Germinal center (tissue), 1 donor: ENCODE results near the gene FOXI1.
"Not testable (repeated sequence)": the region's sequence is repeated elsewhere in the genome, so short reads cannot be mapped to it uniquely, and the experiment has no call there.

Experiments used
- DNase-seq: peaks from one replicate; pipeline ENCODE4 v3.0.0; 2012; ENCODE audit warnings: mixed read lengths, low spot score

The FOXI1 gene

DNA sequence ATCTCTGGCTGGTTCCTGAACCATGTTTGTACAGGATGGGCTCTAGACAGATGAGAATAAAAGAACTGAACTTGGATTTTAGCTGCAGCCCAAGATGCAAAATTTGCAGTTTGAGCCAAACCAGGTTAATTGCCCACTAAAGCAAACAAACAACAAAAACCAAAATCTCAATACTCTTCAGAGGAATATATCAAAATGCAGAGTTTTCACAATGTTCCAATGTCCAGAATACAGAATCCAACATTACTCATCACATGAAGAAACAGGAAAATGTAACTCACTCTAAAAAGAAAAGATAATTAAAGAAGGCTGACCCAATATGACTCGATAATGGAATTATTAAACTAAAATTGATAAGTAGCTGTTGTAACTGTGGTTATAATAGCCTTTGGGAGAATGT lies 20.4 kb downstream of the FOXI1 start:
- no peak for DNase-seq

GRCh38 chr5:170126626-170127025 lies 20.9 kb downstream of the FOXI1 start:
- DNase-seq = no peak

DNA sequence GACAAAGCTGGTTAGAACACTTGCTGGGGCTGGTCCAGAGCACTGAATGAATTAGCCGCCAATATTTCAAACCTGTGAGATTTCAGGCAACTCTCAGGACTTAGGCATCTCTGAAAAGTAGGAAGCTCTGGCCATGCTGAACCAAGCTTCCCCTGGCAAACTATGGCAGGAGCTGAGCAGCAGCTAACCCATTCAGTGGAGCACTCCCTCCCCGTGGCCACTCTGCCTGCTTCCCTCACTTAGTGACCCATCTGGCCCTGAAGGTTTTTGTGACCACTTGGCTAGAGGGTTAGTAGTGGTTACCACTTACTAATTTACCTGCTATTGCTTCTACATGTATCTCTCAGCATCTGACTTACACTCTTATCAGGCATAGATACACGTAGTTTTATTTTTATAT lies 25.5 kb downstream of the FOXI1 start:
- no peak for DNase-seq

DNA sequence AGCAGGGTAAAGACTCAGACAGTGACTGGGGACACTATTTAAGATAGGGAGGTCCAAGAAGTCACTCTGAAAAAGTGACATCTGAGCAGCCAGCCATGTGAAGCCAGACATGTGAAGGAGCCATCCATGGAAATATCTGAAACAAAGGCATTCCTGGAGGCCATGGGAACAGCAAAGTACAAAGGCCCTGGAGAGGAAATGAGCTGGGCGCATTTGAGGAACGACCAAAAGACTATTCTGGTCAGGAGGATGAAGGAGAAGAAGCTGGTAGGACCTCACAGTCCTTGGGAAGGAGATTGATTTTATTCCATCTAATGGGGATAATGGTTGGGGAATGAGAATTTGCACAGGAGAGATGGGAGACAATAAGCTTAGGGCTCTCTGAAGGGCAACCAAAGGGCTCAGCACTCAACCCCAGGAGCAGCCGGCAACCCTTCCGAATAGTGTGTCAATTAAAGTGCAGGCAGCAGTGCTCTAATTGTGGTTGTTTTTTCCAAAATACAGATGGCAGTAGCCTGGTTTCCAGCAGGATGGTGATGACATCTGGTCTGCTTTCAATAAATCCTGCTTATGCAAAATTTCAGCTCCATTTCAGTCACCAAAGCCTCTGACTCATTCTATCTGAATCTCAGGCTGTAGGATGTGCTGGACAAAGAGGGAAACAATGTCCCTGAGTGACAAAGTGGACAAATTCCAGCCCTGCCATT lies 26.7 kb downstream of the FOXI1 start:
- no peak for DNase-seq

- DNase-seq = no peak
Measured at GRCh38 chr5:170132976-170133448, 27.3 kb downstream of the FOXI1 start.

DNA sequence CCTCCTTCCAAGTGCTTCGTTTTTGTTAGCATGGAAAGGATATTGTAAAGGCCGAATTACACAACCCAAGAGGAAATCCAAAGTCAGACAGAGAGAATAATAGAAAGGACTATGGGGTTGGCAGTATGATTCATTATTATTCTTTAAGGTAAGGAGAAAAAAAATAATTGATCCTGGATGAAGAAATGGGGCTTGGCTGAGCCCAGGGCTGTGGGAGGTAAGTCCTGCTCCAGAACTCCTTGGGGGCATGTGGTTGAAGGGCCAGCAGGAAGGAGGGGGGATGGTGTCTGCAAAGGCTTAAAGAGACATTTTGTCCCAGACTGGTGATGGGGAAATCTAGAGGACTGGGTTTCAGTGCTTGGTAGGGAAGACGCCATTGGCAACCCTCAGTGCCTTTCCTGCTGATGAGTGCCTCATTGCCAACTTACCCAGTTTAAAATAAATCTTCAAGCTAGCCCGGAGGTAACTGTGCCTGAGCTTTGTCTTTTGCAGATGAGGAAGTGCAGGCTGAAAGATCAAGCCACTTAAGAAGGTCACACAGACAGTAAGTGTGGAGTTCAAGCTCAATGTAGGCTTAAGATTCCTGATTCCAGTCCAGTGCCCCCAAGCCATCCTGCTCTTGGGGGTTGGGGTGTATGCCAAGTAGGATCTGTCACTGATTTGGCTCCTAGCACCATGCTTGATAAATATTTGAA lies 30.2 kb downstream of the FOXI1 start:
- DNase-seq = no peak

GRCh38 chr5:170136506-170136905 lies 30.8 kb downstream of the FOXI1 start:
- DNase-seq = no peak

GRCh38 chr5:170137694-170138214 lies 32.1 kb downstream of the FOXI1 start:
- no peak for DNase-seq

DNA sequence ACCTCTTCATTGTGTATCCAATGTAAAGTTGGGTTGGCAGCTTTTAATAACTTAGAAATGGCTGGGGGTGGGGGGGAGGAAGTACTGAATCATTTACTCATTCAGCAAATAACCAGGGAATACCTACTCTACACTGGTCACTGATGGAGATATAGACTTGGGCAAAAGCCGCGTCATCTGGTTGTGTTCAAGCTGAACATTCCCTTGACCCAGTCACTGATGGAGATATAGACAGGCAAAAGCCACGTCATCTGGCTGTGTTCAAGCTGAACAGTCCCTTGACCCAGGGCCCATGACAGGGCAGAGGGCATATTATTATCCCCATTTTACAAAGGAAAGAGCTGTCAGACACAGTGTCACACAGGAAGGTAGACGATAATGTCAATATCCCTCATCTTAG lies 32.6 kb downstream of the FOXI1 start:
- no peak for DNase-seq

DNA sequence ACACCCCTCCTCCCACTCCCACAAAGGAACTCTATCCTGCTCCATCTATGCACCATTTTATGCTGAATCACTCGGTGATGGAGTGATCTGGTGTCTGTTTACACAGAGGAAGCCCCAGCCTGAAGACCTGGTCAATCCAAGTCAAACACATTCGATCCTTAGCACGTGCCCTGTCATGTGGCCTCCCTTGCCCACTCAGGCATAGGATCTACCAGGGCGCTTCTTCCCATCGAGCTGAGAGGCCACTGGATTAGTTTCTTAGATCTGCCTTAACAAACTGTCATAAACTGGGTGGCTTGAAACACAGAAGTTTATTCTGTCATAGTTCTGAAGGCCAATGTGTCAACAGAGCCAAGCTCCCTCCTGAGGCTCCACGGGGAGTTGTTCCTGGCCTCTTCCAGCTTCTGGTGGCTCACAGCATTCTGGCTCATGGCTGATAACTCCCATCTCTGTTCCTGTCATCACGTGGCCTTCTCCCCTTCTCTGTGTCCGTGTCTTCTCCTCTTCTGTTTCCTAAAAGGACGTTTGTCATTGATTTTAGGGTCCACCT lies 34.2 kb downstream of the FOXI1 start:
- no peak for DNase-seq

- not testable (repeated sequence) for DNase-seq
Measured at GRCh38 chr5:170141196-170141595, 35.5 kb downstream of the FOXI1 start.

GRCh38 chr5:170141636-170142035 lies 35.9 kb downstream of the FOXI1 start:
- DNase-seq = no peak

DNA sequence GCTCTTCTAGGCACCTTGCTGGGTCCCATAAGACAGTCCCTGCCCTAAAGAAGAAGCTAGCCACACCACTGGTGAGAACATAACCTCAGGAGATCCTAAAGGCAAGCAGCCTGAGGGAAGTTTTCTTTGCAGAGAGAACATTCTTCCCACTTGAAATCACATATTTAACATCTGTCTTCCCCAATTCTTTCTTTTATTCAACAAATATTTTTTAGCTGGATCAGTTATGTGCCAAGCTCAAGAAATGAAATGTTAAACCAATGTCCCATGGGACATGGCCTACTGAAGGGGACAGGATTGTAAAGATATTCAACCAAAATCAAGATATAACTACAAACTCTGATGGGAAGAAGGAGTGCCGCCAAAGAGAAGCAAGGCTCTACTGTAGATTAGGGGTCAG lies 36.5 kb downstream of the FOXI1 start:
- DNase-seq = no peak

- no peak for DNase-seq
Measured at GRCh38 chr5:170143091-170143490, 37.4 kb downstream of the FOXI1 start.

DNA sequence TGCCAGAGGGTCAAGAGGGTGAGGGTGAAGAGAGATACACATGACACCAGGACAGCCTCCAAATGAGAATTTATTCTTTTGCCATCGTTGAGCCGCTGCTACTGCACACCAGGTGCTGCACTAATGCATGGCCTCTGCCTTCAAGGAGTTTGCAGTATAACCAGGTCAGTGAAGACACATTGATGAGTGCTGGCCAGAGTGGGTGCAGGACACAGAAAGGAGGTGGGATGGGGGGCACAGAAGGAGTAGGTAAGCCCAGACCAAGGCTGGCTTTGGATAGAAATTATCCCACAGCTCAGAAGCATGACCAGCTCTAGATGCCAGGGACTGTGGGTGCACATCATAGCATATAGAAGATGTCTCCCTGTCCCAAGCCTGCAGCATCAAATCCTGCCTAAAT lies 38.0 kb downstream of the FOXI1 start:
- DNase-seq = no peak

DNA sequence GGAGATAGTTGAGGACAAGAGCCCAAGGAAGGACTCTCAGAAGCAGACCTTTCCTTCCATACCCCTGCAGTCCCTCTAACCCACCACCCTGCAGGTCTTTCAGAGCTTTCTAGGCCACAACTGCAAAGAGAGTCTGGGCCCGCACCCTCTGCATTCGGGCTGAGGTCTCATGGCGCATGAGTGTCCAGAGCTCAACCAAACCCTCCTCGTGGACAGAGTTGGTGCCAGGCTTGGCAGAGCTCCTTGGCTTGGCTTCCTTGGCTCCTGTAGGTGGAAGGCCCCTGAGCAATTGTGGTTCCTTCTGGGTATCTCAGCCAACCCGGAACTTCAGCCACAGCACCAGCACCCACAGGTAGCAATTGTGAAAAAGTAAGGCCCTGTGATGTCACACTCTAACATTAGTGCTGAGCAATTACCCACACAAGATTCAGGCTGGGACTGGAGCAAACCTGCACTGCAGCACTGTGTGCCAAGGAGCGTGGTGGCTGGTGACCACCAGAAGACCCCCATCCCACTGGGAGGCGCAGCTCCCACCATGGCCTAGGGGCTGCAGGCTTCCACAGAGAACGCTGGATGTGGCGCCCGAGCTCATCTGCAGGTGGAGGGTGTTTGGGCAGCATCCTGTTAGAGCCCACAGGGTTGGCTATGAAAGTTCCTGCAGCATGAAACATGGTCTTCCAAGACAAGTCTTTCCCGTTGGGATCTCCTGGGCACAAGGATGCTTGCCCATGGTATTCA lies 38.8 kb downstream of the FOXI1 start:
- no peak for DNase-seq

DNA sequence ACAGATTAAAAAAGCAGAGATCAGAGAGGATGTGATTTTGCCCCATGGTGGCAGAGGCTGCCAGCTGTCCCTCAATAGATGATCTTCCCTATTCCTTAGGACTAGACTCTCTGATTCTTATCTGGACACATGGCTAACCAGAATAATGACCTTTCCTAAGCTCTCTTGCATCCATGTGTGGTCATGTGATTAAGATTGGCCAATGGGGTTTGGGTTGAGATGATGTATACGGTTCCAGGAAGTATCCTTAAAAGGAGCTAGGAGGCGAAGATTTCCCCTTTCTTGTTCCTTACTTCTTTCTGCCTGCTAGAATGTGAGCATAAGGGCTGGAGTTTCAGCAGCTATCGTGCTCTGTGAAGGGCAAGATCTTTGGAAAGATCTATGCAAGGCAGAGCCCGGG lies 39.8 kb downstream of the FOXI1 start:
- peak; percentile 33 for DNase-seq

DNA sequence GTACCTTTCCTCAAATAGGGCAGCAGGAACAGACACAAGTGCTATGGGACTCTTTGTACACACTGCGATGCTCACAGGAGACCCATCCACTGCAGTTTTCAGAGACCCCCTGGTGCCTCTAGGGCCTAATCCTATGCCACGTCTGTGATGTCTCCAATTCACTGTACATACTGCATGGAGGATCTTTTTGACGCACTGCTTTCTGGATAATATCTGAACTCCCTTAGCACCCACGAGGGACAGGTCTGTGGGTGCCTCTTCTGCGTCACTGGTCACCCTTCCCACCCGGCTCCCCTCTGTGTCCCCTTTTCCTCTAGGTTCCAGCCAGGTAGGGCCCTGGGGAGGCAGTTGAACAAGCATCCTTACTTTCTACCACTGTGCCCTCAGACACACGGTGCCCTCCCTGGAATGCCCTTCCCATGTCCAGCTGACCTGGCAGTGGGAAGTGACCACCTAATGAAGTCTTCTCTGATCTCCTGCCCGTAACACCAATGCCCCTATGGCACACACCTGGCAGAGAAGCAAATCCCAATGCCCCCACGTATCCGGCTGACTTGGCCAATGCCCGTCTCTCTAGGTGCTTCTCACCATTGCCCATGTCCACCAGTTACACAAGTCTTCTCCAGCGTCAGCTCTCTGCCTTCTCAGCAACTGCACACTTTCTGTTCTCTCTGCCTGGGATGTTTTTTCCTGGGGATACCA lies 41.5 kb downstream of the FOXI1 start:
- DNase-seq = no peak

GRCh38 chr5:170147753-170148264 lies 42.1 kb downstream of the FOXI1 start:
- no peak for DNase-seq

DNA sequence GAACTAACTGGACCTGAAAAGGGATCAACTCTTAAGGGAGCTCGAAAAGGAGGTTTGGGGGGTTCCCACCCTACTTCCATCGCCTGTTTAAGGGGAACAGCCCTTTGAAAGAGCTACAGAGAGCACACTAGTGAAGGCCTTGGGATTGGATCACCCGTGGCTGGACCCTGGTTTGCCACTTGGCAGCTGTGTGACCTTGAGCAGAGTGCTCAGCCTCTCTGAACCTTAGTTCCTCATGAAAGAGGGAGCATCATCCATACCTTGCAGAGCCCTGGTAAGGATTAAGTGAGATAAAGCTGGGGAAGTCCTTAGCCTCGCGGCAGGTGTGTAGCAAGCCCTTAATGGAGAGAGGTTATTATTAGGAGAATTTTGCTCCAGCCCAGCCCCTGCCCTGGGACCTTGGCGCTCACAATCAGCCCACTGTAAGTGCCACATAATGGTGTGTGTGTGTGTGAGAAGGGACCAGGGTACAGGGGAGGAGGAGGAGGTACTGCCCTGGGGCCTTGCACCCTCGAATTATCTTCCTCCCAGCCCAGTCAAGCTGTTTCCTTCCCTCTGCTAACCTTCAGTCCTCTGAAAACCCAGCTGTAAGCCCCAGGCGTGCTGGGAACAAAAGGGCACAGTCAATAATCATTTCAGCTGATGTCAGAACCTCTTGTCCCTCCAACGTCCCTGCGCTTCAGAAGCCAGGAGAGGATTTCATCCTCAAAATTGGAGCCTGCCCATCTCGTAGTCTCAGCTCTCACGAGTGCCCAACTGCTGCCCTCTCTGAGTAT lies 42.9 kb downstream of the FOXI1 start:
- no peak for DNase-seq

- no peak for DNase-seq
Measured at GRCh38 chr5:170149206-170149515, 43.5 kb downstream of the FOXI1 start.
